ENCODE measurements around the gene ZMIZ1. TPM values are rescaled to one million over a fixed set of nuclear protein-coding genes. Genes with fewer than 3 reads are reported as not detected.

The ZMIZ1 gene
- total and polyA plus RNA-seq, 4 donors, result 18.3 to 80.2 (median 42.6) TPM

DNA sequence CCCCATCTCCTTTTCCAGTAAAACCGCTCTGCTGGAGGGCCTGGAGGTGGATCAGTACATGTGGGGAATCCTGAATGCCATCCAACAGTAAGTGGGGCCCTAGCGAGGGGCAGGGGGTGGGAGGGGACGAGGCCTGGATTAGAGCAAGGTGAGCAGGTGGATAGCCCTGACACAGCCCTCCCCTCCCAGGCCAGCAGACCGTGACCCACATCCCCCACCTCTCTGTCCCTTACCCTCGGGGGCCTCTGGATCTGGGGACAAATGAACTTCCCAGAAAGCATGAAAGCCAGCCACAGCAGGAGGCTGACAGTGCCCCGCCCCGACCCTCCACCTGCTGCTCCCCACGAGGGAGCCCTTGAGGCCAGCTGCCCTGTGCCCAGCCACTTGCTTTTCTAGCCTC lies 236.7 kb downstream of the ZMIZ1 start:
- TF ChIP-seq, protein P1, sequence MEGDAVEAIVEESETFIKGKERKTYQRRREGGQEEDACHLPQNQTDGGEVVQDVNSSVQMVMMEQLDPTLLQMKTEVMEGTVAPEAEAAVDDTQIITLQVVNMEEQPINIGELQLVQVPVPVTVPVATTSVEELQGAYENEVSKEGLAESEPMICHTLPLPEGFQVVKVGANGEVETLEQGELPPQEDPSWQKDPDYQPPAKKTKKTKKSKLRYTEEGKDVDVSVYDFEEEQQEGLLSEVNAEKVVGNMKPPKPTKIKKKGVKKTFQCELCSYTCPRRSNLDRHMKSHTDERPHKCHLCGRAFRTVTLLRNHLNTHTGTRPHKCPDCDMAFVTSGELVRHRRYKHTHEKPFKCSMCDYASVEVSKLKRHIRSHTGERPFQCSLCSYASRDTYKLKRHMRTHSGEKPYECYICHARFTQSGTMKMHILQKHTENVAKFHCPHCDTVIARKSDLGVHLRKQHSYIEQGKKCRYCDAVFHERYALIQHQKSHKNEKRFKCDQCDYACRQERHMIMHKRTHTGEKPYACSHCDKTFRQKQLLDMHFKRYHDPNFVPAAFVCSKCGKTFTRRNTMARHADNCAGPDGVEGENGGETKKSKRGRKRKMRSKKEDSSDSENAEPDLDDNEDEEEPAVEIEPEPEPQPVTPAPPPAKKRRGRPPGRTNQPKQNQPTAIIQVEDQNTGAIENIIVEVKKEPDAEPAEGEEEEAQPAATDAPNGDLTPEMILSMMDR (IDR thresholded peaks at IDR 0.05; ENCODE audit: control extremely low read depth, extremely low read depth), result no peak
- ATAC-seq (ENCODE audit: insufficient read depth, low FRiP score) (no peak), DNase-seq (no peak)
- Histone ChIP-seq H3K9me3 (ENCODE audit: control insufficient read depth in 4 of 4, insufficient read depth in 3 of 4, low read length in 3 of 4) (no peaks in the 10 kb centered on the region), H3K36me3 (ENCODE audit: control insufficient read depth in 4 of 4, insufficient read depth in 4 of 4, low read length in 4 of 4) (peaks cover 35 to 92% (median 42%) of the 10 kb centered on the region in 4 donors), H3K9ac (ENCODE audit: insufficient read depth in 1 of 2, low read length in 2 of 2) (no peak overlapping the region), H3K4me3 (no peak overlapping the region), H3K27ac (ENCODE audit: low read depth in 1 of 2, low read length in 1 of 2) (no peak overlapping the region), H3K27me3 (ENCODE audit: control insufficient read depth in 3 of 3, insufficient read depth in 3 of 3, low read length in 2 of 3) (no peaks in the 10 kb centered on the region), H3K4me1 (ENCODE audit: control insufficient read depth in 5 of 5, insufficient read depth in 5 of 5, low read length in 5 of 5) (no peaks in the 10 kb centered on the region)
- WGBS, 2 donors, result 87 to 91% methylated on average over 8 of the region's 8 CpGs

DNA sequence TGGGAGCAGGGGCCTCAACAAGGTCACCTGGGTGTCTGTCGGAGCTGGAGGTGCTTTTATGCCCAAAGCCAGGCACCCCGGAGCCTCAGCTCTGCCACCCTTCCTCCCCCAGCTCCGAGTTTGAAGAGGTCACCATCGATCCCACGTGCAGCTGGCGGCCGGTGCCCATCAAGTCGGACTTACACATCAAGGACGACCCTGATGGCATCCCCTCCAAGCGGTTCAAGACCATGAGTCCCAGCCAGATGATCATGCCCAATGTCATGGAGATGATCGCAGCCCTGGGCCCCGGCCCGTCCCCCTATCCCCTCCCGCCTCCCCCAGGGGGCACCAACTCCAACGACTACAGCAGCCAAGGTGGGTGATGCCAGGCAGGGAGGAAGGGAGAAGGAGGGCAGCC lies 237.2 kb downstream of the ZMIZ1 start:
- ATAC-seq (ENCODE audit: insufficient read depth, low FRiP score) (no peak), DNase-seq (no peak)
- no peak overlapping the region for H3K27ac ChIP-seq (ENCODE audit: low read depth in 1 of 2, low read length in 1 of 2)
- H3K9me3 ChIP-seq (ENCODE audit: control insufficient read depth in 4 of 4, insufficient read depth in 3 of 4, low read length in 3 of 4), result no peaks in the 10 kb centered on the region
- 94 to 95% methylated on average over 15 of the region's 15 CpGs for WGBS, 2 donors
- H3K4me1 ChIP-seq (ENCODE audit: control insufficient read depth in 5 of 5, insufficient read depth in 5 of 5, low read length in 5 of 5), result no peaks in the 10 kb centered on the region
- H3K27me3 ChIP-seq (ENCODE audit: control insufficient read depth in 3 of 3, insufficient read depth in 3 of 3, low read length in 2 of 3), result no peaks in the 10 kb centered on the region
- H3K36me3 ChIP-seq (ENCODE audit: control insufficient read depth in 4 of 4, insufficient read depth in 4 of 4, low read length in 4 of 4), result peaks cover 35 to 92% (median 42%) of the 10 kb centered on the region in 4 donors
- H3K4me3 ChIP-seq, result no peak overlapping the region
- TF ChIP-seq, protein P1 (IDR thresholded peaks at IDR 0.05; ENCODE audit: control extremely low read depth, extremely low read depth), result no peak
- H3K9ac ChIP-seq (ENCODE audit: insufficient read depth in 1 of 2, low read length in 2 of 2), result no peak overlapping the region

DNA sequence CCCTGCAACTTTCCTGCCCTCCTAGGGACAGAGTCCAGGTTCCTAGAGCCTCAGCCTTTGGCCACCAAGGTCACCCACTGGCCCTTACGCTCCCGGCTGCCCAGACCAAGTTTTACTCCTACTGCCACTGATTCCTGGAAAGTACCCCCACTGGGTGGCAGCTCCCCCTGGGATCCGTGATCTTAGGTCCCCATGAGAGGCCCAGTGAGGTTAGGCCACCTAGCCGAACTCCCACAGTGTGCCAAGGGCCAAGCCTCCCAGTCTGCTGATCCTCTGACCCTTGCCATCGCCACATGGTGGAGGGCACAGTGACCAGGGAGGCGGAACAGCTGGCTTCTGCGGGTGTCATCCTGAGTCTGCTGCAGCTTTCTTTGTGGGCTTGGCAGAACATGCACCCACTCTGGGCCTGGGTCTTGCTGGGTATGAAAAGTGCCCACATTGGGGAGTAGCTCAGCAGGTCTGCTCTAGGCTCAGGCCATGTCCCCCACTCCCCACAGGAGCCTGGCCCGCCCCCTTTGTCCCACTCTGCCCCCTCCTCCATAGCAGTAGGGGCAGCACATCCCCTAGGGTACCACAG lies 238.0 kb downstream of the ZMIZ1 start:
- no peaks in the 10 kb centered on the region for H3K4me1 ChIP-seq (ENCODE audit: control insufficient read depth in 5 of 5, insufficient read depth in 5 of 5, low read length in 5 of 5)
- ATAC-seq (ENCODE audit: insufficient read depth, low FRiP score), result no peak
- no peak for DNase-seq
- no peak overlapping the region for H3K9ac ChIP-seq (ENCODE audit: insufficient read depth in 1 of 2, low read length in 2 of 2)
- no peak overlapping the region for H3K27ac ChIP-seq (ENCODE audit: low read depth in 1 of 2, low read length in 1 of 2)
- H3K36me3 ChIP-seq (ENCODE audit: control insufficient read depth in 4 of 4, insufficient read depth in 4 of 4, low read length in 4 of 4), result peaks cover 32 to 92% (median 39%) of the 10 kb centered on the region in 4 donors
- TF ChIP-seq, protein P1 (IDR thresholded peaks at IDR 0.05; ENCODE audit: control extremely low read depth, extremely low read depth), result no peak
- 90 to 98% methylated on average over 8 of the region's 8 CpGs for WGBS, 2 donors
- H3K27me3 ChIP-seq (ENCODE audit: control insufficient read depth in 3 of 3, insufficient read depth in 3 of 3, low read length in 2 of 3), result no peaks in the 10 kb centered on the region
- no peaks in the 10 kb centered on the region for H3K9me3 ChIP-seq (ENCODE audit: control insufficient read depth in 4 of 4, insufficient read depth in 3 of 4, low read length in 3 of 4)
- no peak overlapping the region for H3K4me3 ChIP-seq

DNA sequence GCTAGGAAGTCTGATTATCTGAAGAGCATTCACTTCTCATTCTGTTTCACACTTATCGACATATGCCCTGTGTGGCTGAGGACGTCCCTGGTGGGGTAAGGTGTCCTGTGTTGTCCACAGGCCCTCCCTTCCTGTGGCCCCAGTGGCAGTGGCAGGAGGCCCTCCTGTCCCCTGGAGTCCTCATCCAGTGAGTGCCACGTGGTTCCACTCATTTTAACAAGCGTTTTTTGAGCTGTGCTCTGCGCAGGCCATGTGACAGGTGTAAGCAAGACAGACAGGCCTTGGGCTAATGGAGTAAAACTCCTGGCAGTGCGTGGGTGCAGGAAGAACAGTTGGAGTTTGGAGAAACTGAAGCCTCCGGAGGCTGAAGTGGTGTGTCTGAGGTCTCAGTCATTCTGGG lies 239.2 kb downstream of the ZMIZ1 start:
- WGBS, 2 donors, result 83% methylated on average over 7 of the region's 7 CpGs
- DNase-seq, result no peak
- peaks cover 28 to 96% (median 42%) of the 10 kb centered on the region in 4 donors for H3K36me3 ChIP-seq (ENCODE audit: control insufficient read depth in 4 of 4, insufficient read depth in 4 of 4, low read length in 4 of 4)

More for the DNA sequence above, 239.2 kb downstream of the ZMIZ1 start:
- Histone ChIP-seq H3K9ac (ENCODE audit: insufficient read depth in 1 of 2, low read length in 2 of 2) (no peak overlapping the region), H3K4me3 (no peak overlapping the region), H3K9me3 (ENCODE audit: control insufficient read depth in 4 of 4, insufficient read depth in 3 of 4, low read length in 3 of 4) (no peaks in the 10 kb centered on the region), H3K4me1 (ENCODE audit: control insufficient read depth in 5 of 5, insufficient read depth in 5 of 5, low read length in 5 of 5) (no peaks in the 10 kb centered on the region), H3K27ac (ENCODE audit: low read depth in 1 of 2, low read length in 1 of 2) (no peak overlapping the region), H3K27me3 (ENCODE audit: control insufficient read depth in 3 of 3, insufficient read depth in 3 of 3, low read length in 2 of 3) (no peaks in the 10 kb centered on the region)
- TF ChIP-seq, protein P1 (IDR thresholded peaks at IDR 0.05; ENCODE audit: control extremely low read depth, extremely low read depth), result no peak
- ATAC-seq (ENCODE audit: insufficient read depth, low FRiP score), result no peak

Data from lung (tissue), 12 donors.